NCI-H2196 (cell line): ENCODE measurements around the gene ADORA3.
"Not testable (repeated sequence)": the region's sequence is repeated elsewhere in the genome, so short reads cannot be mapped to it uniquely, and the experiment has no call there.

Experiments used
- DNase-seq: peaks from one replicate; lab custom pipeline; 2025; ENCODE audit not compliant: unreplicated experiment; lab: John Stamatoyannopoulos, UW

The ADORA3 gene

GRCh38 chr1:111503585-111504060, at the start of gene ADORA3, which contains the start of gene TMIGD3:
Gene ADORA3 (minus strand): TSS chr1:111503633. CDS start chr1:111503354, 279 bp downstream.
Gene TMIGD3 (minus strand): TSS chr1:111503633. CDS start chr1:111503354, 279 bp downstream.
- DNase-seq = no peak

DNA sequence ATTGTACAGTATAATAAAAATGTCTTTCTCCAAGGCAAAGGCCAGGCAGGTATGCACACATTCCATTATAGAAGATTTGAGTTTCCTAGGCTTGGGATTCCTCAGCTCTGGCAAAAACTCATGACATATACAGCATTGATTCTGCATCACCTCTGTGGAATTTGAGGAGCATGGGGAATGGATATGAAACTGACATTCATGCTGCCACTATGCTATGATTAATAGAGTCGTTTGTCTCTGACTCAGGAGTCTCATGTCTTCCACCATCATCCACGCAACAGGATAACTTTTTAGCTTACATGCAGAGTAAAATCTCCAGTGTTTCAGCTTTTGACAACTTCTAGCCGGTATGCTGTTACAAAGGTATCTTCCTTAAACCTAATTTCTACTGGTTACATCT, 49.8 kb upstream of the ADORA3 start:
- no peak for DNase-seq

DNA sequence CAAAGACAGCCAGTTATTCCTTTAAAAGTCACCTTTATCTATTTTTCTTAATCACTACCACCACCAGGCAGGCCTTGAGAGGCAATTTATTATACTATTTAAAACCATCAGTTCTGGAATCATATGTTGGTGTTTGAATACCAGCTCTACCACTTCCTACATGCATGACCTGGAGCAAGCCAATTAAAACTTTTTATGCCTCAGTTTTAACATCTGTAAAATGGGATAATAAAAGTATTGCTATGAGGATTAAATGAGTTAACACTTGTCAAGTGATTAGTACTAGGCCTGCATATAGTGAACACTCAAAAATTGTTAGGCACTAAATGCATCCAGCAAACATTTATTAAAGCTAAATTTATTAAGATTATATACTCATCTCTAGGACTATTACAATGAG, 49.2 kb upstream of the ADORA3 start:
- DNase-seq = no peak

DNA sequence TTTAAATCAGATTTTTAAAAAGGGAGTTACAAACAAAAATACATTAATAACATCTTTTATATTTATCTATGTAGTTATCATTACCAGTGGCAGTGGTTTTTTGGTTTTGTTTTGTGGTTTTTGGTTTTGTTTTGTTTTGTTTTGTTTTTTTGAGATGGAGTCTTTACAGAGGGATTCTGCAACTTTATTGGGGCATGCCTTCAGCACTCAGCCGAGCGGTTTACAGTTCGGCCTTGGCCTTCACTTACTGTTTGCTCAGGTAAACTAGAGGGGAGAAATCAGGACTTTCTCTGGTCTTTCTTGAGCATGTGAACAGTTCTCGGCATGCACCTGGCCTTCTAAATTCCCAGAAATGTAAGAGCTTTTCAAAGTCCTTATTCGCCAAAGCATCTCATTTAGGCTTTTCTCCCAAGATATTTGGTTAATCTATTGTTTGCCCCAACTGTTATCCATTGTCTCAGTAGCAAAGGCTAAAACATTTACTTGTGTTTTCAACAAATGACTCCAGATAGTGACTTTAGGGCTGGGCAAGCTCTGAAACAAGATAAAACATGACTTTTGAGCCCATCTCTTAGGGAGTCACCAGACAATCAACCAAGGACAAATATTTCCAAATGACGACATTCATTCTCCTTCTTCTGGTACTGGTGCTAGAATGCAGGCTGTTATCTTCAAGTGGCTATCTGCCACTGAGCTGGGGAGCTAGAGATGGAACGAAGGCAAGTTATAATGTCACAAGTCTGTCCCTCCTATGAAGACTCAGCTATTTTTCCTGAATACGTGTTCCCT, 48.4 kb upstream of the ADORA3 start:
- no peak for DNase-seq

DNA sequence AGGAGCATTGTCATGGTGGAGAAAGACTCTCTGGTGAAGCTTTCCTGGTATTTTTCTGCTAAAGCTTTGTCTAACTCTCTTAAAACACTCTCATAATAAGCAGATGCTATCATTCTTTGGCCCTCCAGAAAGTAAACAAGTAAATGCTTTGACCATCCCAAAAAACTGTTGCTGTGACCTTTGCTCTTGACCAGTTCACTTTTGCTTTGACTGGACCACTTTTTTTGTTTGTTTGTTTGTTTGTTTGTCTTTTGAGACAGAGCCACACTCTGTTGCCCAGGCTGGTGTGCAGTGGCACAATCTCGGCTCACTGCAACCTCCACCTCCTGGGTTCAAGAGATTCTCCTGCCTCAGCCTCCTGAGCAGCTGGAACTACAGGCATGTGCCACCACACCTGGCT, 44.4 kb upstream of the ADORA3 start:
- DNase-seq = not testable (repeated sequence)

GRCh38 chr1:111542187-111542586, 38.8 kb upstream of the ADORA3 start:
- DNase-seq = no peak

- no peak for DNase-seq
Observed at GRCh38 chr1:111541721-111542120, 38.3 kb upstream of the ADORA3 start.

DNA sequence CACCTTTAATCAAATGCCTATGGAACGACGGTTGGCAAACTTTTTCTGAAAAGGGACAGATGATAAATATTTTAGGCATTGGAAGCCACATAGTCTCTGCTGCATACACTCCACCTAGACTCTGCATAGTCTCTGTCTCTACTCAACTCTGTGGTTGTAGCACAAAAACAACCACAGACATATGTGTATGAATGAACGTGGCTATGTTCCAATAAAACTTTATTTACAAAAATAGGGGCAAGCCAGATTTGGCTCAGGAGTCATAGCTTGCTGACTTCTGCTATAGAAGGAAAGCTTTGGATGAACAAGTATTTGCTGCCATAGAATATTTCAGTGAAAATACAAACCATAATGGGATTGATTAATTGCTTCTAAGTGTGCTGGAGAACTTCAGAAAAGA, 37.5 kb upstream of the ADORA3 start:
- DNase-seq = no peak

DNA sequence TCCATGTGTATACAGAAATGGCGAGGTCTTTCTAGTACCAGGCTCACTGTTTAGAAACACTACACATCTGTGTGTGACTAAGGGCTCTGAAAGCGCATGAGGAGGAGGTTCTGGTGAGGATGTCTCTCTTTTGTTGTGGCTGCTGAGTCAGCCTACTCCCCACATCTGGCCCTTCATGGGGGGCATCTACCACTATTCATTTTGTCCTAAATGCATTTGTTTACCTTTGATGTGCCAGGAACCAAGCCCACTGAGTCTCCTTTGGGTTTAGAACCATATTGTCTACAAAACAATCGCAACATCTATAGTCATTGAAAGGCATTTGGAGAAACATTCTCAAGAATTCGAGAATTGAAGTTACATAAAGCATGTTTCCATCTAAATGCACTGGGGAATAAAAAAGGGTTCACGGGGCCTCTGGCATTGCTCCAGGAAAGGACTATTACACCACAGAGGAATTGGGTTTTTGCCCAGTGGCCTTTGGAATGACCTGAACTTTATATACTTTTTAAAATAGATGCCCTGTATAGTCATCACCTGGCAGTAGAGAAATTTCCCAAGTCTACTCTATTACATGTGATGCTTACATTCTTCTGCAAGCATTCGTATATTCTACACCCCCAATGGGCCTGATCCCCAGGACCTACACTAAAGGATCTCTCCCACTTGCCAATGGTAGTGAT, 35.1 kb upstream of the ADORA3 start:
- no peak for DNase-seq

GRCh38 chr1:111535256-111536191, 32.1 kb upstream of the ADORA3 start:
- no peak for DNase-seq

DNA sequence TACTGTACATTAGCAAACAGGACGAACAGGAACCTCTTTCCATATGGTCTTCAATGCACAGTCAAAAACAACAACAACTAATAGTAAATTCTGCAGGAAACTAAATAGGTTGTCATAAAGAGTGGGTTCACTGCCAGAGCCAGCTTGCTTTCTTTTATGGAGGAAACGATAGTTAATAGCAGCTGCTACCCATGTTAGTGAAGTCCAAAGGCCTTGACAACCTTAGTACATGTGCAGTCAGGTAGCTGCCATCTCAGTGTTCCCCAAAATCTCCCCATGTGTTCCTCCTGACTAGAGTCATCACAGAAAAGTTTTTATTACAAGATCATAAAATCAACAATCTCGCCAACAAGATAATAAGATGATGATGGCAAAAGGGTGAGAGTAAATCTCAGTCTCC, 16.6 kb upstream of the ADORA3 start:
- DNase-seq = no peak

GRCh38 chr1:111517469-111518225, 14.2 kb upstream of the ADORA3 start:
- no peak for DNase-seq

GRCh38 chr1:111516005-111516535, 12.6 kb upstream of the ADORA3 start:
- DNase-seq = no peak

DNA sequence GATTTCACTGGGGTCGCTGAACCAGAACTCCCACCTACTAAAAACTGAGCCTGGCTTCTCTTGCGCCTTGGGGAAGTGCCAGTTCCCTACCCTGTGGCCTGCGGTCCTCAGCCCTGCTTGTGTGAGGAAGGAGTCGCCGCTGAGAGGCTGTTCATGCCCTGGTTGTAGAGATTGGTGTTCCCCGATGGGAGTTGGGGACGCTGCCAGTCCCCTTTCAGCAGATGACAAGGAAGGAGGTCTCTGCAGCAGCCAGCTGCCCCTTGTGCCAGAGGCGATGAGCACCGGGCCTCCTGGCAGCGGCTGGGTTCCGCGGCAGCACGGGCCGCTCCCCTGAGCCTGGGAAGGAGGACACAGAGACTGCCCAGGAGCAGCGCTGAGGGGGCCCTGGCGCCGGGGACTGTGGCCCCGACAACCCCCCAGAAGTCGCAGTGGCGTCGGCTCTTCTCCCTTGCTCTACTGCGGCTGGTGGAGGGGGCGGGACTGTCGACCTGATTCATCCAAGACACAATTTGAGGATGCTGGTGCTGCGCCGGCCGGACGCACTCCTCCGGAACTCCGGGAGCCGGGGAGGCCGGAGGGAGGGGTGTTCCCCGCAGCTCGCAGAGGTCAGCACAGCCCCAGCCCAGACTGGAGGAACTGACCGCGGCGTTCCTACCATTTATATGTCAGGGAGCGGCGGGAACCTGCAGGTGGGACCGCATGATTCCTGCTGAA, 12.0 kb upstream of the ADORA3 start:
- DNase-seq = no peak

DNA sequence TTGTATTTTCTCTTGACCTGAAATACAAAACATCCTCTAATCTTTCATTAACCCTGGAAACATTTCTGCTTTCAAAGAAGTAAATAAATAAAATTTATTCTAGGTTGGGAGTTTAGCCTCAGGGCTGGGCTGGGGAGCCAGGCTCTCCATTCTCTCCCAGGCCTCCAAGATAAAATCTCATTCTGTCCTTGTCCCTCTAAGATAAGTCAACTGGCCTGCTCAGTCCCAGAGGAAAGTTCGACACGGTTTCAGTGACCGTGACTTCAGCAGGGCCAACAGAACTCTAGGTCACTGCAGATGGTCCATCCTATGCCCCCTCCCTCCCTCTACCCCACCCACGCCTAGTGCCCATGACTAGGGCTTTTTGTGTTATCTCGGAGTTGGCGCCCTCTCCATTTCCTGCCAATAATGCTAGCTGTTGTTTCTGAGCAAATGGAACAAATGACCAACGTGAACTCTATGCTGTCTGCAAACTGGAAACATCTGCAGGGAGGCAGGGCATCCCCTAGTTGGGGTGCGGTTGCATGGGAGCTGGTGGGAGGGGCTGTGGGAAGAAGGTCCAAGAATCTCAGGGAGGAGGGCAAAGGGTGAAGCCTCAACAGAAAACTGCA, 10.1 kb upstream of the ADORA3 start:
- DNase-seq = no peak

- DNase-seq = no peak
Observed at GRCh38 chr1:111512931-111513330, 9.5 kb upstream of the ADORA3 start.

DNA sequence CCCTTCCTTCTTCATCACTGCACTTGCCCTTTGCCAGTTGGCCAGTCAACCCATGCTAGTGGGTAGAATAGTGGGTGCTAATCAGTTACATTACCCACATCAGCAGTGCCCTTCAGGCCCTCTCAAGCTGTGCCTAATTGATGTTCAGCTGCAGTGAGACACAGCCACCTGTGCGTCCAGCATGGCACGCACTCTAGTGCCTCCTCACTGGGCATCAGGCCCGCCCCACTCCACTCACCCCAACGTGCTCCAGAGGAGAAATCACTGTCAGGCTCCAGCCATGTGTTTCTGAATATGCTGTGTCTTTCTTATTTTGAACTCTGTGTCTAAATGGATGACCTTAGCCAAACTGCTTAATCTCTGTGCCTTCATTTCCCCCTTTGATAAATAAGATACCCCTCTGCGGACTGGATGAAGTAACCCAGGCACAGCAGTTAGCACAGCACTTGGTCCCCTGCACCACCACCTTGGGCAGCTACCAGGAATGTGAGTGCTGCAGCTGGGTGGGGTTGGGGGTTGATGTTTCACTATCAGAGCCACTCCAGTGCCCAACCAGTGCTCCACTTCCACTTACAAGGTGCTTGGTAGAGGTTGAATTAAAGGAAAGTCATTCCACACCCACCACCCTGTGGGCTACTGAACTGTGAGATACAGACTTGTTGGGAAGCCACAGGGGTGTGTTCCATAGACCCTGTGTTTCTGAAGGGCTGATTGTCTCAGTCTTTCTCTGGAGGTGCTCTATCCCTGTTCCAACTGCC, 8.9 kb upstream of the ADORA3 start:
- DNase-seq = no peak

- no peak for DNase-seq
Observed at GRCh38 chr1:111511370-111511769, 7.9 kb upstream of the ADORA3 start.
